ENCODE measurements around the gene PCAT6. TPM values are rescaled to one million over a fixed set of nuclear protein-coding genes. Genes with fewer than 3 reads are reported as not detected.

PCAT6 gene
- total and polyA plus RNA-seq, 2 of the 8 experiments (the other 6 are each of a cell fraction or from before 2014, with no cell fraction given): 4.6 to 14.7 TPM

DNA sequence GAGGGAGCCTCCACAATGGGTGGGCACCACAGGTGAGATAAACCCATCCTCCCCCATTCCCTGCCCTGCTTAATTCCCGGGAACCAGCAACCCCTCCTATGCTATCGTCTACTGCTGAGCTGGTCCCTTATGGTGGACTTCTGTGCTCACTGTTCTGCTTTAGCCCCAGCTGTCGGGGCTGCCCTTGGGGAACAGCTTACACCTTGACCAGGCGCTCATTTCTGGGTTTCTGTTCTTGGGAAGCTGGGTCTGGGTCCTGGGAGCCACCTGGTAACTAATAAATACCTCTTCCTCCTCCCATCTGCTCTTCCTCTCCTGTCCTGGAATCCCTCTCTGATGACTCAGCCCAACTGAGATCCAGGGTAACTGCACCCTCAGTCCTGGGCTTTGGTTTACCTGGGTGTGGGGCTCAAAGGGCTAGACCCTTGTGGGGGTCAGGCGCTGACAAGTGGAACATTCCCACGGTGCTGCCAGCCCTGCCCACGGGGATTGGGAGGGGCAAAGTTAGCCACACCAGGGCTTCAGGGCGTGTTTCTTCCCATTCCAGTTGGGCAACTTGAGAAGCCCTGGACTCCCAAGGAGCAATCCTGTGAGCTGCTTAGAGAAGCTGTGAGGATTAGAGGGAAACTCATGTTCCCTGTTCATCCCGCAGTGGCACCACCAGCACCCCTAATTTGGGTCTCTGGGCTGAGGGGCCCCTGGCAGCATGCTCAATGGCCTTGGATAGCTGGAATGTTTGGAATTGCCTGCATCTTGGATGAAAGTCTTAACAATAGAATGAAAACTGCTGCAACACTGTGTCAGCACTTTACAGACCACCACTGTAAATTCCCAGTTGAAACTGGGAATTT is 1.6 kb downstream of the PCAT6 start (continued):
- TF ChIP-seq RNF2 (IDR thresholded peaks at IDR 0.05; ENCODE audit: borderline replicate concordance, low read depth, low read length, missing control alignments, poor library complexity, severe bottlenecking) (no peak), BRCA1 (IDR thresholded peaks at IDR 0.05; ENCODE audit: low read depth, low read length) (no peak), EGR1 (IDR thresholded peaks at IDR 0.05; ENCODE audit: borderline replicate concordance, low read depth, low read length) (no peak), MAFK (IDR thresholded peaks at IDR 0.05; ENCODE audit: low read depth, low read length) (0 out of 2 replicates have a peak, but pooled peaks have one; percentile 13), GTF2F1 (IDR thresholded peaks at IDR 0.05; ENCODE audit: borderline replicate concordance, low read depth, low read length) (no peak), KDM1A (IDR thresholded peaks at IDR 0.05; ENCODE audit: borderline replicate concordance, low read length) (no peak), SP4 (IDR thresholded peaks at IDR 0.05; ENCODE audit: low read length) (no peak), CBX5 (IDR thresholded peaks at IDR 0.05; ENCODE audit: low read depth, low read length) (no peak), SIX5 (IDR thresholded peaks at IDR 0.05; ENCODE audit: low read depth, low read length) (no peak), JUND (IDR thresholded peaks at IDR 0.05; ENCODE audit: low read length) (peak; percentile 24; the same call in 1 of the 2 replicates), CREB1 (IDR thresholded peaks at IDR 0.05) (no peak), CHD2 (IDR thresholded peaks at IDR 0.05; ENCODE audit: low read length) (no peak), ASH2L (IDR thresholded peaks at IDR 0.05; ENCODE audit: low read length) (no peak), TBP (IDR thresholded peaks at IDR 0.05; ENCODE audit: low read depth, low read length) (no peak), KDM4A (IDR thresholded peaks at IDR 0.05; ENCODE audit: low read depth, low read length, severe bottlenecking) (no peak), BACH1 (IDR thresholded peaks at IDR 0.05; ENCODE audit: low read length) (no peak), SP1 (IDR thresholded peaks at IDR 0.05; ENCODE audit: low read depth, low read length) (0 out of 2 replicates have a peak, but pooled peaks have one; percentile 23), TEAD4 (IDR thresholded peaks at IDR 0.05; ENCODE audit: low read depth, low read length) (peak; percentile 67)
- TF ChIP-seq, protein P1, sequence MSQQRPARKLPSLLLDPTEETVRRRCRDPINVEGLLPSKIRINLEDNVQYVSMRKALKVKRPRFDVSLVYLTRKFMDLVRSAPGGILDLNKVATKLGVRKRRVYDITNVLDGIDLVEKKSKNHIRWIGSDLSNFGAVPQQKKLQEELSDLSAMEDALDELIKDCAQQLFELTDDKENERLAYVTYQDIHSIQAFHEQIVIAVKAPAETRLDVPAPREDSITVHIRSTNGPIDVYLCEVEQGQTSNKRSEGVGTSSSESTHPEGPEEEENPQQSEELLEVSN (IDR thresholded peaks at IDR 0.05): no peak
- TF ChIP-seq, protein P2, sequence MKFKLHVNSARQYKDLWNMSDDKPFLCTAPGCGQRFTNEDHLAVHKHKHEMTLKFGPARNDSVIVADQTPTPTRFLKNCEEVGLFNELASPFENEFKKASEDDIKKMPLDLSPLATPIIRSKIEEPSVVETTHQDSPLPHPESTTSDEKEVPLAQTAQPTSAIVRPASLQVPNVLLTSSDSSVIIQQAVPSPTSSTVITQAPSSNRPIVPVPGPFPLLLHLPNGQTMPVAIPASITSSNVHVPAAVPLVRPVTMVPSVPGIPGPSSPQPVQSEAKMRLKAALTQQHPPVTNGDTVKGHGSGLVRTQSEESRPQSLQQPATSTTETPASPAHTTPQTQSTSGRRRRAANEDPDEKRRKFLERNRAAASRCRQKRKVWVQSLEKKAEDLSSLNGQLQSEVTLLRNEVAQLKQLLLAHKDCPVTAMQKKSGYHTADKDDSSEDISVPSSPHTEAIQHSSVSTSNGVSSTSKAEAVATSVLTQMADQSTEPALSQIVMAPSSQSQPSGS (IDR thresholded peaks at IDR 0.05; ENCODE audit: low read length): no peak
